Astrocyte of the spinal cord (primary cell): ENCODE results near the gene HOXA4.

Experiments
- DNase-seq: peaks from one replicate; pipeline ENCODE4 v3.0.0; 2011; ENCODE audit warnings: low read depth, low spot score
- H3K4me3 ChIP-seq: 2 replicates; pipeline ENCODE4 v1.5.1; 2011; ENCODE audit warnings: low read depth, mild to moderate bottlenecking, low read length, moderate library complexity
- in situ Hi-C: cut with HindIII; loops from 2 replicates; pipeline ENCODE4 v1.10.0; 2017; ENCODE audit warnings: low sequenced_read_pairs
- TF ChIP-seq, protein P1 (sequence below): IDR thresholded peaks from 2 replicates; pipeline ENCODE4 v1.5.1; 2012; ENCODE audit warnings: low read depth, mild to moderate bottlenecking, low read length, inconsistent platforms

The HOXA4 gene

DNA sequence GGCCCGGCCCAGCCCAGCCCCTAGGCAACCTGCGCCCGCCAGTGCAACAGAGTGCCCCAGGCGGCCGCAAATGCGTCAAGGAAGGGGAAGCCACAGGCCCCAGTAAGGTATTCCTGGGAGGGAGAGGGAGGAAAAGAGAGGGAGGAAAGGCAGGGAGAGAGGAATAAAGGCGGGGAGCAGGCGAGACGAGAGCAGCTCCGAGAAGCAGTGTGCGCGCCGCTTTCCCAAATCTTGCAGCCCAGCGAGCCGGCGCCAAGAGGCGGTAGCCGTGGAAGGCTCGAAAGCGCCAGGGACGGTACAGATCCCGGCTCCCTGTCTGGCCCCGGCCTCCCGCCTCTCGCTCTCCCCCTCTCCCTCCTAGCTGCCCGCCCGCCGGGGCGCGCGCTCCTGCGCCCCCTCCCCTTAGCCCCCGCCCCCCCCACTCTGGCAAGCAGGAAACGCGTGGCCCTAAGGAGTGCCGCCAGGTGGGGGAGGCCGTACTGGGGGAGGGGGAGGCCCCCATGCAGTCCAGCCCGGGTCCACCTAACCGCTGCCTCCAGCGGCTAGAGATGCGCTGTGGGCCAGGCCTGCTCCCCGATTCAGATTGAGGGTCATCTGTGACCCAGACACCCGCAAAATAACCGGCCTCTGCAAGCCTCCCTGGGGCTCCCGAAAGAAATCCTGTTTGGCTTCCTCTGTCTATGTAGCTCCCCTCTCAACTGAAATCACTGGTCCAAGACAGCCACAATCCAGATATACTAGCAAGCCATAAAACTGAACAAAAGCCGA, 39.3 kb upstream of the HOXA4 start:
- TF ChIP-seq, protein P1, sequence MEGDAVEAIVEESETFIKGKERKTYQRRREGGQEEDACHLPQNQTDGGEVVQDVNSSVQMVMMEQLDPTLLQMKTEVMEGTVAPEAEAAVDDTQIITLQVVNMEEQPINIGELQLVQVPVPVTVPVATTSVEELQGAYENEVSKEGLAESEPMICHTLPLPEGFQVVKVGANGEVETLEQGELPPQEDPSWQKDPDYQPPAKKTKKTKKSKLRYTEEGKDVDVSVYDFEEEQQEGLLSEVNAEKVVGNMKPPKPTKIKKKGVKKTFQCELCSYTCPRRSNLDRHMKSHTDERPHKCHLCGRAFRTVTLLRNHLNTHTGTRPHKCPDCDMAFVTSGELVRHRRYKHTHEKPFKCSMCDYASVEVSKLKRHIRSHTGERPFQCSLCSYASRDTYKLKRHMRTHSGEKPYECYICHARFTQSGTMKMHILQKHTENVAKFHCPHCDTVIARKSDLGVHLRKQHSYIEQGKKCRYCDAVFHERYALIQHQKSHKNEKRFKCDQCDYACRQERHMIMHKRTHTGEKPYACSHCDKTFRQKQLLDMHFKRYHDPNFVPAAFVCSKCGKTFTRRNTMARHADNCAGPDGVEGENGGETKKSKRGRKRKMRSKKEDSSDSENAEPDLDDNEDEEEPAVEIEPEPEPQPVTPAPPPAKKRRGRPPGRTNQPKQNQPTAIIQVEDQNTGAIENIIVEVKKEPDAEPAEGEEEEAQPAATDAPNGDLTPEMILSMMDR = no peak
- no peak for DNase-seq
- peak overlapping the region; percentile 29 for H3K4me3 ChIP-seq
- in situ Hi-C loops = loop anchor here (25.0 kb wide), 1 partner anchor 783 kb away; no protein-coding TSS in a partner anchor

DNA sequence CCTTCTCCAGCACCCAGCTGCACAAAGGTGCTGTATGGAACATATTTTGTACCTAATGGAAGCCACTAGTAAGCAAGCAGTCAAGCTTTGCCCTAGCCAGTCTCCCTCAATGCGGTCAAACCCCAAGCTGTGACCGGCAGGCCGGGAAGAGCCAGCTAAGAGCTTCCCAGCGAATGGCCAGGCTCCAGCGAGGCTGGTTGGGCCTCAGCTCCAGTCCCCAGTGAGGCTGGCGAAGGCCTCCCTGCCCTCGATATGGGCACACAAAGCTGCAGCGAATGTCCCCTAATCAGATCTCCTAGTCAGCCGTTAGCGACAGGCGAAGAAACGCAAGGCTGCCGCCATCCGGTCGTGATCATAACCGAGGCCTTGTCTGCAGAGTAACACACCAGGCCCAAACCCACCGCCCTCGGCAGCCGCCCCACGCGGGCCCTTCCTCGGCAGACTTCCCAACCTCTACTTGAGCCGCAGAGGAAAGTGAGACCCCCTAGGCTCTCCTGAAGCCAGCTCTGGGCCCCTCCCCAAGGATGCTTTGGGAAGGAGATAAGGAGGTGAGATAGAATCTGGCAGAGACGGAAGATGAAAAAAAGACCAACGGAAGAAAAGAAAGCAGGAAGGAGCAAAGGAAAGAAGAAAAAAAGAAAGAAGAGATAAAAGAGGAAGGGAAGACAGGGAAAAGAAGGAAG, 37.8 kb upstream of the HOXA4 start:
- TF ChIP-seq, protein P1 = no peak
- no peak for DNase-seq
- in situ Hi-C loops = loop anchor here (25.0 kb wide), 1 partner anchor 781 kb away; no protein-coding TSS in a partner anchor
- peak overlapping the region; percentile 22 for H3K4me3 ChIP-seq

DNA sequence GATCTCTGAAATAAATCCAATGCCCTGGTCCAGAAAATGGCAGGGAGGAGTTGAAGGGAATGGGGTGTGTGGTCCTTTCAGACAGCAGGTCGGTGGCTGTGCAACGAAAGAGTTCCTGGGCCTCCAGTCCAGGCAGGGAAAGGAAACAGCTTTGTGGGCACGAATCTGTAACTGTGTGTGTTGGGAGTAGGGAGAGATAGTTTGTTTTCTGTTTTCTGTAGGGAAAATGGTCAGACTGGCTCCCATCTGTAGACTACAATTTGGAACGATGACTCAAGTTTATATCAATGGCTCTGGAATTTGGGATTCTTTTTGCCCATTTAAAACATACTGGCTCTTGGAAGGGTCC, 37.3 kb upstream of the HOXA4 start:
- TF ChIP-seq, protein P1 = no peak
- H3K4me3 ChIP-seq = peak overlapping the region; percentile 22
- in situ Hi-C loops = loop anchor here (25.0 kb wide), 1 partner anchor 781 kb away; no protein-coding TSS in a partner anchor
- no peak for DNase-seq

DNA sequence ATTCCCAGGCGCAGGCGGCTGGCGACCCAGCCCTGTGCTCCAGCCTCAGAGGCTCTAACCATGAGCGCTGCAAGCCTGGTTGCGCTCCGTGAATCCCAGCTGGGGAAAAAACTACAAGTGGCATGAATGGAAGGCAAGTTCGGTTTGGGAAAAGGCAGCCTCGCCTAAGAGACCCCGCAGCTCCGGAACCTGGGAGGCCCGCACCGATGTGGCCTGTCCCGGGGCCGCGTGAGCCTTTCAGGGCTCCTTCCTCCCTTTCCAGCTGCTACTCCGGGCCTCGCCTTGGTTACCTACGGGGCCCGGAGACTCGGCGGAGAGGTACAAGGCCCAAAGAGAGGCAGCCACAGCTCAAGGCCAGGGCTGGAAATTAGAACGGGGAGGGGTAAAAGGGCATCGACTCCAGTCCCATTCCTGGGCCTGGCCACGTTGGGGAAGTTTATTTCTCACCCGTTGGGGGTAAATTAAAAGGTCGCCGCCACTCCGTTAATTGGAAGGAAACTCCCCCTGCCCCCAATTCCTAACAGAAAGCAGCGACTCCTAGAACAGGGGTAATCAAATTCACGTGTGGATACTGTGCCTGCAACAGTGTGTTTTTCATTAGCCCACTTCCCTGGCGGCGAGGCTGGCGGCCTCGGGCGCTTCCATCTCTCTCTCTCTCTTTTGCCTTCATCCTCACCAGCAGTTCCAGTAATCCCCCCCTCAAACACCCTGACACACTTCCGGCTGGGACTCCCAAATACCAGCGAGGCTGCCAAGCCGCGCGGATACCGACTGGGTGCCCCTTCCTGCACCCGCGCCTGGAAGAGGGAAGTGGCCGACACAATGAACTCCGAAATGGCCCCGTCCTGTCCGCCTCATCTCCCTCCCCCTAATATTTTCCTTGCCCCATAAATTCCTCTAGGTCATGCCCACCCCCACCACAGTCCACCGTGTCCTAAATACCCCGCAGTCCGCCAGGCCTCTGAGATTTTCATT, 36.3 kb upstream of the HOXA4 start:
- in situ Hi-C loops = loop anchor here (25.0 kb wide), 1 partner anchor 780 kb away; no protein-coding TSS in a partner anchor
- TF ChIP-seq, protein P1 = no peak
- H3K4me3 ChIP-seq = no peak overlapping the region

DNA sequence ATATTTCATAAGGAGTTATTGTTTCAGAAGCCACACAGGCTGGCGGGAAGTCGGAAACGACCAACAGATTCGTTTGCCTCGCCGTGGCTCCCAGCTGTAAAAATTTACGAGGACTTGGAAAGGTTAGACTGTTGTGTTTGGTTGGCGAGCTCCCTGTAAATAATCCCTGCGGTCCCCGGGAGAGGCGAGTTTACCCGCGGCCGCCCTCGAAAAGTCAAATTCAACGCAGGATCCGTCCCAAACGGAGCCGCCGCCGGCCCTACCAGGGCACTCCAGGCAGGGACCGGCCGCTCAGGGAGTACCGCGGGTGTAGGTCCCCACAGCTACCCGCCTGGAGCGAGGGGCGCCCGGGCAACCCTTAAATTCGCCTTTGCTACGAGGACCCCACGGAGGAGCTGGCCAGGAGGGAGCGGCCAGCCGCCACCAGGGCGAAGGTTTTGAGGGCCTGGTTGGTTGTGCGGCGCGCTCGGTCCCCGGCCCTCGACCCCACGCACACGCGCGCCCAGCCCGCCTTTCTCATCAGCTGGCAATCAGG, 35.5 kb upstream of the HOXA4 start:
- no peak for DNase-seq
- TF ChIP-seq, protein P1 = no peak
- H3K4me3 ChIP-seq = peak overlapping the region; percentile 47
- in situ Hi-C loops = loop anchor here (25.0 kb wide), 1 partner anchor 779 kb away; no protein-coding TSS in a partner anchor

More for the DNA sequence above, 36.3 kb upstream of the HOXA4 start:
- DNase-seq = no peak
